GM12865 (cell line): Measurements from ENCODE around the gene SFI1.

Experiments
- DNase-seq: peaks from one replicate; pipeline ENCODE4 v3.0.0; 2010; ENCODE audit warnings: low read depth
- H3K4me3 ChIP-seq: 2 replicates; pipeline ENCODE4 v1.5.1; 2011; ENCODE audit warnings: mild to moderate bottlenecking, low read depth, low read length, control low read depth
- TF ChIP-seq, protein P1 (sequence below): IDR thresholded peaks from 2 replicates; pipeline ENCODE4 v1.5.1; 2011; ENCODE audit warnings: low read length, control low read depth, low read depth, inconsistent platforms; ENCODE audit not compliant: insufficient read depth; ENCODE audit errors: missing control alignments

Gene SFI1

DNA sequence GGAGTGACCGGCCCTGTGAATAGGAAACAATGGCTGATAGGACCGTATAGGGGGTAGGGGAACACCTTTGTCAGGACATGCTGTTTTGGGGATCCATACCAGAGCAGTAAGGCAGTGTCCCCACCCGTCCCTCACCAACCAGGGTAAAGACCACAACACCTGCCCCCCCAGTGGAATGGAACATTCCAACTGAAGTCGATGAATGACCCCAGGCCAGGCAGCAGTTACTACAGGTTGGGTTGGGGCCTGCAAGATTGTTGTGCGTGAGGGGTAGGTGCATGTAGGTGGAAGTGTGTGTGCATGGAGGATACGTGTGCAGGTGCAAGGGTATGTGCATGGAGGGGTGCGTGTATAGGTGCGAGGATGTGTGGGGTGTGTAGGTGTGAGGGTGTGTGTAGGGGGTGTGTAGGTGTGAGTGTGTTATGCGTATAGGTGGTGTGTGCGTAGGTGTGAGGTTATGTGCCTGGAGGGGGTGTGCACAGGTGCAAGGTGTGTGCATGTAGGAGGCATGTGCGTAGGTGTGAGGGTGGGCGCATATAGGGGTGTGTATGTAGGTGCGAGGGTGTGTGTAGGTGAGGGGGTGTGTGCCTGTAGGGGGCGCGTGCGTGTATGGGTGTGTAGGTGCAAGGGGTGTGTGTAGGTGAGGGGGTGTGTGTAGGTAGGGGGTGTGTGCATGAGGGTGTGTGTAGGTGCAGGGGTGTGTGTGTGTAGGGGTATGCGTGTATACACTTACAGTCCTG is 132.8 kb downstream of the SFI1 start:
- TF ChIP-seq, protein P1, sequence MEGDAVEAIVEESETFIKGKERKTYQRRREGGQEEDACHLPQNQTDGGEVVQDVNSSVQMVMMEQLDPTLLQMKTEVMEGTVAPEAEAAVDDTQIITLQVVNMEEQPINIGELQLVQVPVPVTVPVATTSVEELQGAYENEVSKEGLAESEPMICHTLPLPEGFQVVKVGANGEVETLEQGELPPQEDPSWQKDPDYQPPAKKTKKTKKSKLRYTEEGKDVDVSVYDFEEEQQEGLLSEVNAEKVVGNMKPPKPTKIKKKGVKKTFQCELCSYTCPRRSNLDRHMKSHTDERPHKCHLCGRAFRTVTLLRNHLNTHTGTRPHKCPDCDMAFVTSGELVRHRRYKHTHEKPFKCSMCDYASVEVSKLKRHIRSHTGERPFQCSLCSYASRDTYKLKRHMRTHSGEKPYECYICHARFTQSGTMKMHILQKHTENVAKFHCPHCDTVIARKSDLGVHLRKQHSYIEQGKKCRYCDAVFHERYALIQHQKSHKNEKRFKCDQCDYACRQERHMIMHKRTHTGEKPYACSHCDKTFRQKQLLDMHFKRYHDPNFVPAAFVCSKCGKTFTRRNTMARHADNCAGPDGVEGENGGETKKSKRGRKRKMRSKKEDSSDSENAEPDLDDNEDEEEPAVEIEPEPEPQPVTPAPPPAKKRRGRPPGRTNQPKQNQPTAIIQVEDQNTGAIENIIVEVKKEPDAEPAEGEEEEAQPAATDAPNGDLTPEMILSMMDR = peak; percentile 28
- H3K4me3 ChIP-seq = no peak overlapping the region
- no peak for DNase-seq

DNA sequence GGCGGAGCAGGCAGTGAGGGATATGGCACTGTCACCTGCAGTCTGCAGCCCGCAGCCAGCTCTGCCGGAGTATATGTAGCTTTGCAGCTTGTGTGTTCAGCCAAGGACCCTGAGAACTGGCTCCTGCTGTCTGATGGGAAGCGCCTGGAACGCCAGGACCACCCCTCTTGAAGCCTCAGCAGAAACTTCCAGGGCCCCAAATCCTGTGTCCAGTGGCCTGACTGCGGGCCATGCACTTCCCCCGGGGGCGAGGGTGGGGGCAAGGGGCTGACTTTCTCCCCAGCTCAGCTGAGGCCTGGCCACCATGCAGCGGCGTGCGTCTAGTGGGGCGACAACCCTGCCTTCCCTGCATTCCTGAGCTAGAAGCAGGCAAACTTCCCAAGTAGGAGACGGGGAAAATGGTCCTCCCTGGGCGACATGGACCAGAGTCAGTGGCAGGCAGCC is 133.4 kb downstream of the SFI1 start:
- H3K4me3 ChIP-seq = peak overlapping the region; percentile 67
- TF ChIP-seq, protein P1 = no peak
- no peak for DNase-seq

DNA sequence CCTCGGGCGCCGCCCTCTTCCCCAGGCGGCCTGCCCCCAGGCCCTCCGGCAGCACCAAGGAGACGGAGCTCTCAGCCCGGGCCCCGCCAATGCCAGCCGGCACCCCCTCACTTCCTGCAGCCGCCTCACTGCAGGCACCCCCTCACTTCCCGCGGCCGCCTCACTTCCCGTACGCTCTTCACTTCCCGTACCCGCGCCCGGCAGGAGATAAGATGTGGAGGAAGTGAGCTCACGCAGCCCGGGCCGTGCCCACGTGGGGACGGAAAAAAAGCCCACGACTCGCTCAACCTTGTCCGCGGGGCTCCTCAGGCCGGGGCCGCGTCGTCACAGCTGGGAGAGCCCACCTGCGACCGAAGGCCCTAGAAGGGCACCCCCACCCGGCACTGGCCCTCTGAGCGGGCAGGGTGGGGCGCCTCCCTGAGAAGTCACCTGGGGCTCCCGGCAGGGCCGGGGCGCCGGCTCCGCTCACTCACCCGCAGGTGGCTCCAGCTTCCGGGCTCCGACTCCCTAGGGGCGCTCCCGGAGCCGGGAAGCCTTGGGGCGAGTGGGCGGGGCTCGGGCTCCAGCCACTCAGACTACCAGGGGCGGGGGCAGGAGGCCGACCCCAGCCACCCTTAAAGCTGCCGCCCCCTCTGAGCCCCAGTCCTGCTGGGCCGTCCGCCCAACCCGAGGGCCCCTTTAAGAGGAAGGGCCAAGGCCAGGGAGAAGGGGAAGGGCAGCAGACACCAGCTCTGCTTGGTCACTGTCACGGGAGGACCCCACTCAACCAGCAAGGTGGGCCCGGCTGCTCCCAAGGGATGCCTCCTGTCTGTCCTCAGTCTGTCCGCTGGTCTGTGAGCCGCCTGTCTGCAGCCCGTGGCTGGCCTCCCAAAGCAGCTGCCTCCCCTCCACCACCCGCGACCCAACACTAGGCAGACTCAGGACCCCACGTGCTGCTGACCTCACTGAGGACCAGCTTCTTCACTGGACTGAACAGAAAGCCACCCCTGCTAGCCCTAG is 134.3 kb downstream of the SFI1 start:
- DNase-seq = peak; percentile 90
- peak overlapping the region; percentile 67 for H3K4me3 ChIP-seq
- TF ChIP-seq, protein P1 = no peak

DNA sequence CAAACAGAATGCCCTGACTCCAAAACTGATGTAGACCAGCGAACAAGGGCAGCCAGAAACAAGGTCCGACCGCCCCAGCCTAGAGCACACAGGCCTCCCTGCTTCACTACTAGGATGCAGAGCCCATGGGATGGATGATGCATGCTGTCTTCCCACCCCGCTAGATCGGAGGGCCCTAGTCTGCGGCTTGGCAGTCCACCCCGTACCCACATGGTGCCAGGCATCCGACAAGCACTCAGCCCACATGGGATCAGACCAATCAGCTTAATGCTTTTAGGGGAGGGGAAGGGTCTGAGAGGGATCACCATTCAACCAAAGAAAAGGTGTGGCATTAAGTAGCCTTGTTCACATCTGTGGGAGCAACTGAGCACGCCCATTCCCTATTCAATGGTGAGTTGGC is 135.1 kb downstream of the SFI1 start:
- DNase-seq = no peak
- H3K4me3 ChIP-seq = peak overlapping the region; percentile 67
- TF ChIP-seq, protein P1 = no peak

DNA sequence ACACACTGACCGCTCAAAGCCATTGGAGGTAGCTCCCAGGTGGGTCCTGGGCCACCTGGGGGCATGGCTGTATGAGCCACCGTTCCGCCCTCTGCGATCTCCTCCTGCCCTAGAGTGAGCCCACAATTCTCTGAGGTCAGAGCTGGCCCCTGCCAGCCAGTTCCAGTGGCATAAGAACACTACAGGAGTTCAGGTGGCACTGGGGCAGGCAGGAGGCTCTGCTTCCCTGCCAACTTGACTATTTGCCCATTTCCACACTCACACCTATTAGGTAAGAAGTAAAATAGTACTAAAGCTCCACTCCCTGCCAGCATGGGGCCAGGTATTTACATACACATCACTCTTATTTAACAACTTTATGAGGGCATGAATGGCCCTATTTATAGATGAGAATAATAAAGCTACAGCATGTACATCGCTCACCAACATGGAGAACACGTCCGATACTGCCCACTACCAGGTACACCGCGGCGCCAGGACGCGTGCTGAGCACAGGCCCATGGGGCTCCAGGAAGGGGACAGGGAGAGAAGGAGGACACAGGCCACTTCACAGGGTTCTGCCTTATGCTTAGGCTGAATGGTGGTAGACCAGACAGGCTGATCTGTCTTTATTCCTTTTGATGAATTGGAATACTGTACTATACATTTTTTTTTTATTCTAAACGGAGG is 139.4 kb downstream of the SFI1 start:
- TF ChIP-seq, protein P1 = no peak
- H3K4me3 ChIP-seq = no peak overlapping the region
- DNase-seq = peak; percentile 1

DNA sequence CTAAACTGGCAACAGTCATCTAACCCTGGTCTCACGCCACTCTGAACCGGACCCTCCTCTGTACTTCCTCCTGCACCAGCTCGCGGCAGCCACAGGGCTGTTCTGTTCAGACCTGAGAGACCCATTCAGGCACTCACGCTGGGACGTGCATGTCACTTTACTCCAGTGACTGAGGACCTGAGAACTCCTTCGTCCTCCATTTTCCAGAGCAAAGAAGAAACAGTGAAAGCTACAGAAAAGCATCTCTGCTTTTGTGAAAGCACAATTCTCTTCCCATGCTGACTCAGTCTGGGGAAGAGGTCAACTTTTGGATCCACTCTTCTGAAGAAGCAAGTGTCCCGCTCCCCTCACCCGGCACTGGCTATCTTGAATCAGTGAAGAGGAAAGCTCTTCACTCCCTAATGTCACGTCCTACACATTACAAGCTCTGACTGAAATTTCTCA is 141.1 kb downstream of the SFI1 start:
- peak overlapping the region; percentile 74 for H3K4me3 ChIP-seq
- TF ChIP-seq, protein P1 = peak; percentile 36
- peak; percentile 91 for DNase-seq
